ENCODE measurements around the gene PTDSS2. TPM values are rescaled to one million over a fixed set of nuclear protein-coding genes. Genes with fewer than 3 reads are reported as not detected.
A peak's percentile ranks its signal among the peaks of the same experiment; 100 is the strongest.

Gene PTDSS2
- polyA plus RNA-seq, 2 of the 4 experiments (the other 2 are of a cell fraction) = 23.4 to 38.9 TPM

GRCh38 chr11:459511-460220, 9.6 kb downstream of the PTDSS2 start:
- no peaks in the 10 kb centered on the region for H3K9me3 ChIP-seq
- no peak overlapping the region for H3K4me3 ChIP-seq
- peak overlapping the region in 1 of 2 experiments; percentile 79; a peak in 3 of 6 replicates for H3K27ac ChIP-seq
- WGBS (ENCODE audit: missing lambda C conversion rate) = 92% methylated on average over 20 of the region's 24 CpGs
- no peak for ATAC-seq
- CTCF ChIA-PET = interaction anchor here (1.3 to 10.7 kb wide), 3 partner anchors 10 to 17 kb away, joined by 3 to 67 read pairs (median 6); partner anchors contain the start of gene PTDSS2
- DNase-seq (ENCODE audit: low read depth in 1 of 2, low spot score in 1 of 2) = no peak
- TF ChIP-seq CHD4 (IDR thresholded peaks at IDR 0.05; ENCODE audit: borderline replicate concordance) (no peak), FOSL2 (IDR thresholded peaks at IDR 0.05) (no peak), FOSL2 (CRISPR knock-in tag; IDR thresholded peaks at IDR 0.05) (no peak), HOXB5 (CRISPR knock-in tag; IDR thresholded peaks at IDR 0.05) (no peak), NR3C1 (IDR thresholded peaks at IDR 0.05) (no peak), SMC3 (IDR thresholded peaks at IDR 0.05) (no peak), E2F6 (IDR thresholded peaks at IDR 0.05; ENCODE audit: borderline replicate concordance, low read depth) (no peak), CBX2 (IDR thresholded peaks at IDR 0.05; ENCODE audit: borderline replicate concordance, low read depth) (no peak)
- TF ChIP-seq, protein P1, sequence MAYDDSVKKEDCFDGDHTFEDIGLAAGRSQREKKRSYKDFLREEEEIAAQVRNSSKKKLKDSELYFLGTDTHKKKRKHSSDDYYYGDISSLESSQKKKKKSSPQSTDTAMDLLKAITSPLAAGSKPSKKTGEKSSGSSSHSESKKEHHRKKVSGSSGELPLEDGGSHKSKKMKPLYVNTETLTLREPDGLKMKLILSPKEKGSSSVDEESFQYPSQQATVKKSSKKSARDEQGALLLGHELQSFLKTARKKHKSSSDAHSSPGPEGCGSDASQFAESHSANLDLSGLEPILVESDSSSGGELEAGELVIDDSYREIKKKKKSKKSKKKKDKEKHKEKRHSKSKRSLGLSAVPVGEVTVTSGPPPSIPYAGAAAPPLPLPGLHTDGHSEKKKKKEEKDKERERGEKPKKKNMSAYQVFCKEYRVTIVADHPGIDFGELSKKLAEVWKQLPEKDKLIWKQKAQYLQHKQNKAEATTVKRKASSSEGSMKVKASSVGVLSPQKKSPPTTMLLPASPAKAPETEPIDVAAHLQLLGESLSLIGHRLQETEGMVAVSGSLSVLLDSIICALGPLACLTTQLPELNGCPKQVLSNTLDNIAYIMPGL (CRISPR knock-in tag; IDR thresholded peaks at IDR 0.05; ENCODE audit: borderline replicate concordance) = no peak
- FAIRE-seq = no peak
- H3K4me1 ChIP-seq = peaks cover 20% of the 10 kb centered on the region
- POLR2A ChIA-PET = no interaction called here
- H3K4me2 ChIP-seq = peak overlapping the region; percentile 62; the same call in 2 of the 3 replicates

GRCh38 chr11:460331-461199, 10.5 kb downstream of the PTDSS2 start:
- no peaks in the 10 kb centered on the region for H3K9me3 ChIP-seq
- peak overlapping the region; percentile 62 for H3K4me2 ChIP-seq
- CTCF ChIA-PET = interaction anchor here (1.0 to 10.7 kb wide), 4 partner anchors 11 to 58 kb away, joined by 3 to 67 read pairs (median 6); partner anchors contain the start of gene PTDSS2
- peak; percentile 70 for TF ChIP-seq USF2 (IDR thresholded peaks at IDR 0.05)
- no peak for TF ChIP-seq JUN (IDR thresholded peaks at IDR 0.05)
- 64% methylated on average over 34 of the region's 41 CpGs for WGBS (ENCODE audit: missing lambda C conversion rate)
- H3K4me3 ChIP-seq = no peak overlapping the region
- DNase-seq (ENCODE audit: low read depth in 1 of 2, low spot score in 1 of 2) (peak; percentile 44 to 81), ATAC-seq (peak; percentile 79 to 83), FAIRE-seq (no peak)
- H3K27ac ChIP-seq = peak overlapping the region; percentile 61 to 79
- POLR2A ChIA-PET = interaction anchor here (0.9 kb wide), 1 partner anchor 46 kb away, joined by 3 read pairs; no protein-coding TSS in a partner anchor
- H3K4me1 ChIP-seq = peaks cover 20% of the 10 kb centered on the region

DNA sequence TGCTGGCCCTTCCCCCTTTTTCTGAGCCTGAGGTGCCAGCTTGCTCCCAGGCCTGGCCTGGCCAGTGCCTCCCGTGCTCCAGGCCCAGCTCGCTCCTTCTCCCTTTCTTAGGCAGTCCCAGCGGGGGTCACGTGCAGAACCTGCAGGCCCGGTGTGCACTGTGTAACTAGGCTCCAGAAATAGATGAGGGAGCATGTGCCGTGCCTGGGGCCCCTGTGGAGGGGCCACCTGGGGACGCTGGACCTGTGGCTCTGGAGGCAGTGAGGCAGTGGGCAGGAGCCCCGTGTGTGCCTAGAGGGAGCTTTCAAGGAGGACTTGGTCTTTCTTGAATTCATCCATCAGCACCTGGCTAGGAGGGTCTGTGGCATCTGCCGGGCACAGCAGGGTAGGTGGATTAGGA, 11.5 kb downstream of the PTDSS2 start:
- Histone ChIP-seq H3K4me3 (no peak overlapping the region), H3K9me3 (no peaks in the 10 kb centered on the region), H3K27ac (peak overlapping the region in 1 of 2 experiments; percentile 79; a peak in 3 of 6 replicates), H3K4me1 (peaks cover 20% of the 10 kb centered on the region), H3K4me2 (no peak overlapping the region)
- POLR2A ChIA-PET = interaction anchor here (0.9 kb wide), 1 partner anchor 45 kb away, joined by 3 read pairs; no protein-coding TSS in a partner anchor
- CTCF ChIA-PET = interaction anchor here (1.0 to 10.7 kb wide), 2 partner anchors 12 to 57 kb away, joined by 5 to 67 read pairs; partner anchors contain the start of gene PTDSS2
- ATAC-seq (no peak), FAIRE-seq (no peak), DNase-seq (ENCODE audit: low read depth in 1 of 2, low spot score in 1 of 2) (no peak)
- WGBS (ENCODE audit: missing lambda C conversion rate) = 94% methylated on average over 8 of the region's 9 CpGs
- TF ChIP-seq ZC3H11A (IDR thresholded peaks at IDR 0.05) (no peak), RAD21 (conservative IDR thresholded peaks at IDR 0.05 in 1 of 2, IDR thresholded peaks at IDR 0.05 in 1 of 2) (no peak), RCOR1 (IDR thresholded peaks at IDR 0.05; ENCODE audit: low read depth, low read length) (no peak), MAZ (IDR thresholded peaks at IDR 0.05; ENCODE audit: borderline replicate concordance, low read depth, low read length) (no peak), BHLHE40 (IDR thresholded peaks at IDR 0.05; ENCODE audit: low read depth, low read length) (no peak), GATA3 (IDR thresholded peaks at IDR 0.05; ENCODE audit: borderline replicate concordance) (no peak), HOXB13 (CRISPR knock-in tag; IDR thresholded peaks at IDR 0.05; ENCODE audit: low read depth) (no peak), CEBPB (IDR thresholded peaks at IDR 0.05) (no peak), PHF8 (IDR thresholded peaks at IDR 0.05; ENCODE audit: borderline replicate concordance, low read depth) (no peak), TP53 (CRISPR knock-in tag; IDR thresholded peaks at IDR 0.05) (no peak), FOXS1 (CRISPR knock-in tag; IDR thresholded peaks at IDR 0.05) (no peak)
- TF ChIP-seq, protein P2, sequence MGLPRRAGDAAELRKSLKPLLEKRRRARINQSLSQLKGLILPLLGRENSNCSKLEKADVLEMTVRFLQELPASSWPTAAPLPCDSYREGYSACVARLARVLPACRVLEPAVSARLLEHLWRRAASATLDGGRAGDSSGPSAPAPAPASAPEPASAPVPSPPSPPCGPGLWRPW (IDR thresholded peaks at IDR 0.05) = no peak
